Lower leg skin (tissue), 3 donors: ENCODE measurements around the gene COG1.
"Not testable (repeated sequence)": the region's sequence is repeated elsewhere in the genome, so short reads cannot be mapped to it uniquely, and the experiment has no call there.

Experiments
- CTCF ChIP-seq, 3 donors: fragments of 450-650 bp; IDR thresholded peaks; one replicate each; pipeline ENCODE4 v1.5.1; 2016; ENCODE audit warnings: antibody characterized with exemption in 3 of 3, mild to moderate bottlenecking in 3 of 3, moderate library complexity in 2 of 3
- POLR2A ChIP-seq, 2 donors: fragments of 450-650 bp; IDR thresholded peaks; one replicate each; pipeline ENCODE4 v1.6.1; 2016 to 2017; ENCODE audit warnings: antibody characterized with exemption in 2 of 2, mild to moderate bottlenecking in 1 of 2, moderate library complexity in 1 of 2

- TF ChIP-seq CTCF, POLR2A (IDR thresholded peaks at IDR 0.05): not testable (repeated sequence)
These were observed 48.6 kb upstream of the COG1 start for GRCh38 chr17:73144209-73144608.
